Fibroblast of lung (primary cell): ENCODE data around the gene LMX1A. TPM values are rescaled to one million over a fixed set of nuclear protein-coding genes. Genes with fewer than 3 reads are reported as not detected.

Experiments
- DNase-seq, 2 donors: peaks; one replicate each; pipeline versions ENCODE4 v3.0.0 to v3.0.0-alpha.2; 2010; ENCODE audit warnings: low read depth in 2 of 2
- H2AFZ ChIP-seq: 2 replicates; pipeline ENCODE4 v1.5.1; 2012; ENCODE audit warnings: low read length, control low read depth, inconsistent platforms
- H3K27ac ChIP-seq: 2 replicates; pipeline ENCODE4 v1.5.1; 2011; ENCODE audit warnings: low read length, control low read depth; ENCODE audit not compliant: insufficient read depth
- H3K27me3 ChIP-seq: 2 replicates; pipeline ENCODE4 v1.5.1; 2011; ENCODE audit warnings: mild to moderate bottlenecking, low read length; ENCODE audit not compliant: control insufficient read depth, insufficient read depth
- H3K36me3 ChIP-seq: 2 replicates; pipeline ENCODE4 v1.5.1; 2011; ENCODE audit warnings: low read length; ENCODE audit not compliant: control insufficient read depth, insufficient read depth
- H3K4me1 ChIP-seq: 2 replicates; pipeline ENCODE4 v1.5.1; 2011; ENCODE audit warnings: low read length; ENCODE audit not compliant: control insufficient read depth, insufficient read depth; ENCODE audit errors: extremely low read depth
- H3K4me2 ChIP-seq: 2 replicates; pipeline ENCODE4 v1.5.1; 2011; ENCODE audit warnings: low read length, control low read depth; ENCODE audit not compliant: insufficient read depth; ENCODE audit errors: extremely low read depth
- H3K4me3 ChIP-seq, 4 experiments: fragments of 200-600 bp in 1 of 4; sonication (generic) in 1 of 4; replicated peaks in 1 of 4; 2 replicates each; pipeline ENCODE4 v1.5.1; 2011 to 2016; ENCODE audit warnings: low read length in 4 of 4, low read depth in 3 of 4, mild to moderate bottlenecking in 3 of 4, control low read depth in 2 of 4, inconsistent platforms in 1 of 4, mixed read lengths in 1 of 4; ENCODE audit not compliant: insufficient read depth in 1 of 4; ENCODE audit errors: control extremely low read depth in 1 of 4
- H3K79me2 ChIP-seq: 2 replicates; pipeline ENCODE4 v1.5.1; 2012; ENCODE audit warnings: mild to moderate bottlenecking, low read length, inconsistent platforms; ENCODE audit not compliant: control insufficient read depth, insufficient read depth
- H3K9ac ChIP-seq: 2 replicates; pipeline ENCODE4 v1.5.1; 2011; ENCODE audit warnings: mild to moderate bottlenecking, low read length, control low read depth; ENCODE audit not compliant: insufficient read depth
- H3K9me3 ChIP-seq: 2 replicates; pipeline ENCODE4 v1.5.1; 2012; ENCODE audit warnings: low read depth, low read length; ENCODE audit not compliant: control insufficient read depth, insufficient read depth
- H4K20me1 ChIP-seq: 2 replicates; pipeline ENCODE4 v1.5.1; 2011; ENCODE audit warnings: low read length; ENCODE audit not compliant: control insufficient read depth, insufficient read depth; ENCODE audit errors: extremely low read depth
- CTCF ChIP-seq, 2 donors: IDR thresholded peaks in 1 of 2; conservative IDR thresholded peaks in 1 of 2; 1 replicate in 1 of 2; 2 replicates in 1 of 2; pipeline ENCODE4 v1.5.1; 2011 to 2012; ENCODE audit warnings: low read length in 2 of 2, control low read depth in 1 of 2, inconsistent platforms in 1 of 2, low read depth in 1 of 2, mild to moderate bottlenecking in 1 of 2
- EZH2 ChIP-seq: IDR thresholded peaks from 2 replicates; pipeline ENCODE4 v1.5.1; 2012; ENCODE audit warnings: low read length, control low read depth, mild to moderate bottlenecking; ENCODE audit errors: missing control alignments
- polyA plus RNA-seq, 2 donors: library from polyadenylated mRNA; depleted of rRNA in 1 of 2; stranded (reverse) in 1 of 2; unstranded in 1 of 2; fragments of >200 nt; gene quantifications; 2 replicates each; pipeline ENCODE4 v1.2.1, GENCODE V29; 2011 to 2012; ENCODE audit warnings: missing spikeins in 1 of 2
- total RNA-seq: library from RNA; depleted of rRNA; stranded (reverse); fragments of >200 nt; gene quantifications from 2 replicates; pipeline ENCODE4 v1.2.1, GENCODE V29; 2014

Gene LMX1A
- total and polyA plus RNA-seq, 2 donors (not counting 1 experiment from before 2014, with no cell fraction given): not detected

DNA sequence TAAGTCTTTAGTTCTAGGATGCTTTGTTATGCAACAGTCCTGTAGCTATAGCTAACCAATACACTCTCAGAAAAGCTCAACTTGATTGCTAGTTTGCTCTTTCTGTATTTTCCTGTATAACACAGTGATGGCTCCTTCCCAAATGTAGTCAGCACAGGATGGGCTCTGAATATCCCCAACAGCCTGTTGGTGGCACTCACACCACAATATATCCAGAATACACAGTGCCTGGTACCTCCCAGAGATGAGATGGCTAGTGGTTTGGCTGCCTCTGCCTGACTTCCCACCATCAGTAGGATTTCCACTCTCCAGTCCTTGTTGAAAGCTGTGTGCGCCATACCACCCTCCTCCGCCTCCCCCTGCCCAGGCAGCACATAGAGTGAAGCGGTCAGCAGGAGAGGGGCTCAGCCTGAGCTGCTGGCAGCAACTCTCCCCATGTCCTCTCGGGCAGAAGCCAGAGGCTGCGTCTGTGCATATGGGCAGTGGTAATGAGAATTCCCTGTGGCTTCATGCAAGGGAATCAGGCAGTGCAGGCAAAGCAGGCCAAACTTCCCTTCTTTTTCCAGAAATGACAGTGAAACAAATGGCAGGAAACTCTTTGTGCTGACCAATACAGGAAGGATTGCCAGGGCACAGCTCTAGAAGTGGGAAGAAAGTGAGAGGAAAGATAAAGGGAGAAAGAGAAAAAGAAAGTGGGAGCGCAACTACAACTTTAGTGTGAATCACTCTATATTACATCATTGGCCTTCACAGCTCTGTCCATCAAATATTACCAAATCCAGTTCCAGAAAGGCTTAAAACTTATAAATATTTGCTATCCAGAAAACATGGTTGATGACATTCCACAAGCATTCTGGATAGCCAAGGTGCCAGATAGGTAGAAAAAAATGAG, 49.7 kb downstream of the LMX1A start:
- Histone ChIP-seq H3K36me3 (no peaks in the 10 kb centered on the region), H3K27ac (no peak overlapping the region), H3K27me3 (no peaks in the 10 kb centered on the region), H3K9me3 (no peaks in the 10 kb centered on the region), H3K4me2 (no peak overlapping the region), H3K4me1 (no peaks in the 10 kb centered on the region), H2AFZ (no peak overlapping the region), H4K20me1 (no peaks in the 10 kb centered on the region), H3K4me3 (no peak overlapping the region), H3K9ac (no peak overlapping the region), H3K79me2 (no peaks in the 10 kb centered on the region)
- no peak for DNase-seq
- TF ChIP-seq CTCF (conservative IDR thresholded peaks at IDR 0.05 in 1 of 2, IDR thresholded peaks at IDR 0.05 in 1 of 2; ENCODE audit: low read depth in 1 of 2, low read length in 2 of 2): no peak
- no peak for TF ChIP-seq EZH2

DNA sequence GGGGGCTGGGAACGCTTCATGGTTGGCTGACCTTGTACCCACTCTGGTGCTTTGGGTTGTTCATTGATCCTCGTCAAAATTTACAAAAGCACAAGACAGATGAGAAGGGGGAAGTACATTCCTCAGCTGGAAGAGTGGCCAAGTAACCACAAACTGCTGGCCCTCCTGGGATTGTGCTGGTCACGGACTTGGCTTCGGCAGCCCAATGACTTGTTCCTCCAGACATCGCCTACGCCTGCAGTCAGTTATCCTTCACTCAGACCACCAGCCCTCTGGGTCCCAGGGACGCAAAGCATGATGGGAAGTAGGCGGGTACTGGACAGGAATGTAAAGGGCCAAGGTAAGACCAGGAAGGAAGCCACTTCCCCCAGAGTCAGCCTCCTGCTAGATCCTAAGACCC, 53.1 kb downstream of the LMX1A start:
- TF ChIP-seq EZH2 (no peak), CTCF (conservative IDR thresholded peaks at IDR 0.05 in 1 of 2, IDR thresholded peaks at IDR 0.05 in 1 of 2; ENCODE audit: low read depth in 1 of 2, low read length in 2 of 2) (no peak)

GRCh38 chr1:165300400-165300903, 56.1 kb downstream of the LMX1A start:
- H3K79me2 ChIP-seq: no peaks in the 10 kb centered on the region
- no peak overlapping the region for H3K9ac ChIP-seq
- no peaks in the 10 kb centered on the region for H3K36me3 ChIP-seq
- no peaks in the 10 kb centered on the region for H4K20me1 ChIP-seq
- no peak overlapping the region for H3K4me3 ChIP-seq
- no peak overlapping the region for H3K4me2 ChIP-seq
- no peaks in the 10 kb centered on the region for H3K9me3 ChIP-seq
- no peaks in the 10 kb centered on the region for H3K4me1 ChIP-seq
- no peak for TF ChIP-seq EZH2
- TF ChIP-seq CTCF (conservative IDR thresholded peaks at IDR 0.05 in 1 of 2, IDR thresholded peaks at IDR 0.05 in 1 of 2; ENCODE audit: low read depth in 1 of 2, low read length in 2 of 2): no peak
- no peak overlapping the region for H3K27ac ChIP-seq
- H3K27me3 ChIP-seq: no peaks in the 10 kb centered on the region
- DNase-seq: no peak
- no peak overlapping the region for H2AFZ ChIP-seq

More for the DNA sequence above, 53.1 kb downstream of the LMX1A start:
- Histone ChIP-seq H3K36me3 (no peaks in the 10 kb centered on the region), H3K4me1 (no peaks in the 10 kb centered on the region), H3K27me3 (no peaks in the 10 kb centered on the region), H3K4me3 (no peak overlapping the region), H2AFZ (no peak overlapping the region), H3K4me2 (no peak overlapping the region), H3K9me3 (no peaks in the 10 kb centered on the region), H3K9ac (no peak overlapping the region), H4K20me1 (no peaks in the 10 kb centered on the region), H3K27ac (no peak overlapping the region), H3K79me2 (no peaks in the 10 kb centered on the region)
- no peak for DNase-seq
